CD4-positive, alpha-beta T cell treated with Interferon gamma for 1 hour (primary cell): ENCODE data around the gene SHROOM1.
"Not testable (repeated sequence)": the region's sequence is repeated elsewhere in the genome, so short reads cannot be mapped to it uniquely, and the experiment has no call there.

ENCODE experiments used
- DNase-seq: peaks from one replicate; pipeline ENCODE4 v3.0.0-alpha.2; 2020

SHROOM1 gene

GRCh38 chr5:132805872-132806271 is 24.6 kb downstream of the SHROOM1 start:
- DNase-seq: not testable (repeated sequence)

GRCh38 chr5:132804219-132804618 is 26.2 kb downstream of the SHROOM1 start:
- DNase-seq: not testable (repeated sequence)

GRCh38 chr5:132802685-132803066 is 27.8 kb downstream of the SHROOM1 start:
- DNase-seq: not testable (repeated sequence)

GRCh38 chr5:132802044-132802684 is 28.3 kb downstream of the SHROOM1 start:
- DNase-seq: no peak

- no peak for DNase-seq
Observed at GRCh38 chr5:132800545-132800944, 29.9 kb downstream of the SHROOM1 start.

- no peak for DNase-seq
Observed at GRCh38 chr5:132799392-132799791, 31.1 kb downstream of the SHROOM1 start.

- DNase-seq: no peak
Observed at GRCh38 chr5:132797651-132798050, 32.8 kb downstream of the SHROOM1 start.

- no peak for DNase-seq
Observed at GRCh38 chr5:132791026-132791425, 39.4 kb downstream of the SHROOM1 start.

GRCh38 chr5:132790201-132790865 is 40.1 kb downstream of the SHROOM1 start:
- DNase-seq: no peak

GRCh38 chr5:132788990-132789886 is 41.2 kb downstream of the SHROOM1 start:
- no peak for DNase-seq

- no peak for DNase-seq
Observed at GRCh38 chr5:132788508-132788907, 41.9 kb downstream of the SHROOM1 start.

- DNase-seq: no peak
Observed at GRCh38 chr5:132787076-132787475, 43.4 kb downstream of the SHROOM1 start.

- DNase-seq: no peak
Observed at GRCh38 chr5:132785864-132786263, 44.6 kb downstream of the SHROOM1 start.

GRCh38 chr5:132785365-132785764 is 45.1 kb downstream of the SHROOM1 start:
- no peak for DNase-seq

GRCh38 chr5:132782101-132782500 is 48.3 kb downstream of the SHROOM1 start:
- no peak for DNase-seq

GRCh38 chr5:132781029-132781428 is 49.4 kb downstream of the SHROOM1 start:
- DNase-seq: no peak

GRCh38 chr5:132780577-132780976 is 49.9 kb downstream of the SHROOM1 start:
- DNase-seq: no peak

- no peak for DNase-seq
Observed at GRCh38 chr5:132779961-132780360, 50.5 kb downstream of the SHROOM1 start.

- DNase-seq: no peak
Observed at GRCh38 chr5:132778856-132779255, 51.6 kb downstream of the SHROOM1 start.

- DNase-seq: no peak
Observed at GRCh38 chr5:132778129-132778528, 52.3 kb downstream of the SHROOM1 start.

- DNase-seq: peak; percentile 34
Observed at GRCh38 chr5:132777209-132778069, 53.0 kb downstream of the SHROOM1 start, which contains the start of gene SEPTIN8. Gene SEPTIN8, minus strand, starts transcription at chr5:132777239. Its CDS starts 102 bp downstream, at chr5:132777137.

- no peak for DNase-seq
Observed at GRCh38 chr5:132776938-132777208, 53.6 kb downstream of the SHROOM1 start.
